HepG2 (cell line): Measurements from ENCODE around the gene SLC12A5. TPM values are rescaled to one million over a fixed set of nuclear protein-coding genes. Genes with fewer than 3 reads are reported as not detected.

Experiments used
- ATAC-seq: fragments of 200-7000 bp; cut with Tn5 transposase; 3 replicates; pipeline ENCODE4 v1.9.1; 2020; ENCODE audit warnings: mild to moderate bottlenecking, moderate library complexity
- BruUV-seq: library from RNA; stranded (reverse); fragments of 400-500 nt; replicated peaks from 2 replicates; lab custom pipeline; 2021; lab: Mats Ljungman, UMichigan
- CTCF ChIA-PET: fragments of 300-600 bp; formaldehyde crosslinking; extraction: SDS; loops from one replicate; lab custom pipeline; 2021; ENCODE audit warnings: low total read pairs, inconsistent platforms, low intra/inter-chr PET ratio; lab: Yijun Ruan, JAX
- POLR2A ChIA-PET: fragments of 350-600 bp; sonication (Branson Sonifier 250); formaldehyde crosslinking; loops from one replicate; lab custom pipeline; 2020; ENCODE audit warnings: antibody characterized with exemption, inconsistent platforms; lab: Yijun Ruan, JAX
- DNase-seq: peaks from one replicate; pipeline ENCODE4 v3.0.0-alpha.2; 2015; ENCODE audit warnings: low spot score
- FAIRE-seq: peaks from 3 replicates; lab custom pipeline; 2011; peaks lifted over from hg19 to GRCh38; lab: Jason Lieb, UNC
- H2AFZ ChIP-seq: one replicate; pipeline ENCODE4 v1.6.1; 2011; ENCODE audit warnings: low read length, inconsistent platforms
- H3K27ac ChIP-seq: fragments of 300-600 bp; 3 replicates; pipeline ENCODE4 v1.8.0; 2011; ENCODE audit warnings: mixed run types, mild to moderate bottlenecking, mixed read lengths, low read length, inconsistent platforms; ENCODE audit not compliant: insufficient read depth; ENCODE audit errors: extremely low read length
- H3K27me3 ChIP-seq, 2 experiments: fragments of 200-600 bp in 1 of 2; 2 replicates in 1 of 2; 3 replicates in 1 of 2; pipeline versions ENCODE4 v1.6.0 to v1.8.0; 2011; ENCODE audit warnings: low read length in 2 of 2, mild to moderate bottlenecking in 2 of 2, moderate library complexity in 2 of 2, inconsistent platforms in 1 of 2; ENCODE audit not compliant: insufficient read depth in 2 of 2, control insufficient read depth in 1 of 2
- H3K36me3 ChIP-seq, 2 experiments: fragments of 200-600 bp in 1 of 2; replicated peaks in 1 of 2; 2 replicates in 1 of 2; 3 replicates in 1 of 2; pipeline versions ENCODE4 v1.5.1 to v1.8.0; 2011; ENCODE audit warnings: low read length in 2 of 2, inconsistent platforms in 1 of 2; ENCODE audit not compliant: insufficient read depth in 2 of 2, control insufficient read depth in 1 of 2
- H3K4me1 ChIP-seq: 2 replicates; pipeline ENCODE4 v1.5.1; 2012; ENCODE audit warnings: low read length, inconsistent platforms; ENCODE audit not compliant: insufficient read depth
- H3K4me2 ChIP-seq: 2 replicates; pipeline ENCODE4 v1.6.0; 2011; ENCODE audit warnings: low read depth, low read length, inconsistent platforms
- H3K4me3 ChIP-seq, 3 experiments: fragments of 200-600 bp in 1 of 3; sonication (generic), shearing (Covaris generic) in 1 of 3; replicated peaks in 1 of 3; 2 replicates each; pipeline ENCODE4 v1.5.1; 2011 to 2016; ENCODE audit warnings: low read length in 3 of 3, inconsistent platforms in 2 of 3, low read depth in 2 of 3, mild to moderate bottlenecking in 2 of 3, control low read depth in 1 of 3, mixed read lengths in 1 of 3; ENCODE audit not compliant: insufficient read depth in 1 of 3
- H3K79me2 ChIP-seq: one replicate; pipeline ENCODE4 v1.6.1; 2011; ENCODE audit warnings: low read length, inconsistent platforms; ENCODE audit not compliant: insufficient read depth
- H3K9ac ChIP-seq: 2 replicates; pipeline ENCODE4 v1.6.0; 2011; ENCODE audit warnings: mild to moderate bottlenecking, low read depth, low read length, inconsistent platforms; ENCODE audit not compliant: insufficient read depth
- H3K9me3 ChIP-seq: 2 replicates; pipeline ENCODE4 v1.5.1; 2012; ENCODE audit warnings: mild to moderate bottlenecking, low read length
- H4K20me1 ChIP-seq: 2 replicates; pipeline ENCODE4 v1.6.0; 2011; ENCODE audit warnings: inconsistent platforms, mild to moderate bottlenecking, low read length, moderate library complexity; ENCODE audit not compliant: insufficient read depth
- BHLHE40 ChIP-seq: IDR thresholded peaks from 2 replicates; pipeline ENCODE4 v1.6.1; 2011; ENCODE audit warnings: low read length, improper control_type of control experiment
- FOSL2 ChIP-seq: sonication (generic); formaldehyde crosslinking; IDR thresholded peaks from 2 replicates; pipeline ENCODE4 v1.4.0; 2020; ENCODE audit warnings: missing genetic modification reagents
- HNF4A ChIP-seq: sonication (generic); formaldehyde crosslinking; IDR thresholded peaks from 2 replicates; pipeline ENCODE4 v1.4.0; 2020; ENCODE audit warnings: missing genetic modification reagents
- HOXA3 ChIP-seq: sonication (generic); formaldehyde crosslinking; IDR thresholded peaks from 2 replicates; pipeline ENCODE4 v1.5.0; 2020; ENCODE audit warnings: missing genetic modification reagents
- HOXA5 ChIP-seq: sonication (generic); formaldehyde crosslinking; IDR thresholded peaks from 2 replicates; pipeline ENCODE4 v1.4.0; 2020; ENCODE audit warnings: missing genetic modification reagents
- PLSCR1 ChIP-seq: sonication (generic); formaldehyde crosslinking; IDR thresholded peaks from 2 replicates; pipeline ENCODE4 v1.5.0; 2020; ENCODE audit warnings: missing genetic modification reagents, mild to moderate bottlenecking, borderline replicate concordance
- RFX3 ChIP-seq: IDR thresholded peaks from 2 replicates; pipeline ENCODE4 v1.6.1; 2016; ENCODE audit warnings: missing biosample characterization, missing genetic modification reagents
- SALL1 ChIP-seq: sonication (generic); formaldehyde crosslinking; IDR thresholded peaks from 2 replicates; pipeline ENCODE4 v1.8.0; 2022; ENCODE audit warnings: mild to moderate bottlenecking, missing genetic modification reagents
- ZC3H4 ChIP-seq: sonication (generic); formaldehyde crosslinking; IDR thresholded peaks from 2 replicates; pipeline ENCODE4 v1.4.0; 2020; ENCODE audit warnings: missing genetic modification reagents, borderline replicate concordance
- ZFP62 ChIP-seq: sonication (generic); formaldehyde crosslinking; IDR thresholded peaks from 2 replicates; pipeline ENCODE4 v1.4.0; 2020; ENCODE audit warnings: missing genetic modification reagents
- ZNF121 ChIP-seq: sonication (generic); formaldehyde crosslinking; IDR thresholded peaks from 2 replicates; pipeline ENCODE4 v1.5.0; 2020; ENCODE audit warnings: mild to moderate bottlenecking, missing genetic modification reagents
- ZNF33B ChIP-seq: sonication (generic); formaldehyde crosslinking; IDR thresholded peaks from 2 replicates; pipeline ENCODE4 v1.5.1; 2020; ENCODE audit warnings: mild to moderate bottlenecking, missing genetic modification reagents
- ZNF501 ChIP-seq: sonication (generic); formaldehyde crosslinking; IDR thresholded peaks from 2 replicates; pipeline ENCODE4 v1.5.1; 2020; ENCODE audit warnings: mild to moderate bottlenecking, moderate library complexity, missing genetic modification reagents
- ZNF749 ChIP-seq: sonication (generic); formaldehyde crosslinking; IDR thresholded peaks from 2 replicates; pipeline ENCODE4 v1.8.0; 2022; ENCODE audit warnings: mild to moderate bottlenecking, missing genetic modification reagents, moderate library complexity, borderline replicate concordance
- ZNF770 ChIP-seq: sonication (generic); formaldehyde crosslinking; IDR thresholded peaks from 2 replicates; pipeline ENCODE4 v1.5.0; 2020; ENCODE audit warnings: mild to moderate bottlenecking, missing genetic modification reagents
- WGBS: methylation state at CpG from one replicate; pipeline ENCODE4 v1.1.6; 2017; ENCODE audit warnings: low lambda C conversion rate; 5-methylcytosine and 5-hydroxymethylcytosine counted together
- in situ Hi-C: cut with HindIII; loops from 2 replicates; pipeline ENCODE4 v1.10.0; 2017; ENCODE audit warnings: low pct_unique_long_range_greater_than_20kb; ENCODE audit not compliant: extremely low pct_ligation_motif_present
- intact Hi-C: fragments of 100-400 bp; cut with micrococcal nuclease; formaldehyde crosslinking; loops from one replicate; pipeline ENCODE4 v1.10.0; 2022; ENCODE audit not compliant: unreplicated experiment
- polyA plus RNA-seq, 8 experiments: library from polyadenylated mRNA; depleted of rRNA in 3 of 8; stranded (reverse) in 7 of 8; unstranded in 1 of 8; fragments of >200 nt; fragmentation: Illumina TruSeq in 4 of 8; extraction: Trizol in 4 of 8; gene quantifications; 2 replicates each; pipeline versions ENCODE4 v1.2.1 to v1.2.3, GENCODE V29; 2011 to 2016; ENCODE audit warnings: low read depth in 4 of 8, missing spikeins in 1 of 8, mixed read lengths in 1 of 8; ENCODE audit not compliant: insufficient read depth in 1 of 8
- total RNA-seq, 5 experiments: library from RNA; depleted of rRNA; stranded (reverse); fragments of >200 nt; fragmentation: Illumina TruSeq; extraction: Trizol; gene quantifications; 2 replicates each; pipeline ENCODE4 v1.2.3, GENCODE V29; 2016; ENCODE audit warnings: low read depth in 1 of 5

SLC12A5 gene
- total and polyA plus RNA-seq, 2 of the 13 experiments (the other 11 are each of a cell fraction or from before 2014, with no cell fraction given), result 4.3 to 5.4 TPM

- in situ Hi-C loops (no loop called here), intact Hi-C loops (no loop called here)
- no peak for DNase-seq
- no peaks in the 10 kb centered on the region for H4K20me1 ChIP-seq
- H3K9ac ChIP-seq, result no peak overlapping the region
- no peak overlapping the region for H3K4me2 ChIP-seq
- no peak overlapping the region for H3K27ac ChIP-seq
- CTCF ChIA-PET, result no interaction called here
- no peak overlapping the region for H3K4me3 ChIP-seq
- H3K36me3 ChIP-seq, result no peaks in the 10 kb centered on the region
- no TSS peak for BruUV-seq
- H3K79me2 ChIP-seq, result no peaks in the 10 kb centered on the region
- POLR2A ChIA-PET, result no interaction called here
- peaks cover 6% of the 10 kb centered on the region; the same call in 1 of the 2 replicates for H3K4me1 ChIP-seq
- FAIRE-seq, result no peak
- TF ChIP-seq ZFP62, result no peak
- peak; percentile 34; the same call in 1 of the 2 replicates for TF ChIP-seq ZNF770 (CRISPR knock-in tag)
- TF ChIP-seq ZNF121 (CRISPR knock-in tag), result 0 out of 2 replicates have a peak, but pooled peaks have one; percentile 32
- TF ChIP-seq, all 625 proteins: peak for 2
- no peak overlapping the region for H2AFZ ChIP-seq
- ATAC-seq, result no peak
- no peaks in the 10 kb centered on the region for H3K9me3 ChIP-seq
- H3K27me3 ChIP-seq, result peaks cover 31 to 89% of the 10 kb centered on the region in 2 experiments; a peak in 4 of 5 replicates
- 30% methylated on average over 4 of the region's 4 CpGs for WGBS
Measured at GRCh38 chr20:46007671-46008070, 21.3 kb upstream of the SLC12A5 start.

GRCh38 chr20:46009816-46010215, 19.2 kb upstream of the SLC12A5 start:
- H3K27me3 ChIP-seq, result peaks cover 32 to 82% of the 10 kb centered on the region in 2 experiments; a peak in 4 of 5 replicates
- no peak overlapping the region for H3K9ac ChIP-seq
- ATAC-seq (no peak), FAIRE-seq (no peak), DNase-seq (no peak)
- ChIA-PET CTCF (no interaction called here), POLR2A (no interaction called here)
- in situ Hi-C loops, result no loop called here
- H2AFZ ChIP-seq, result no peak overlapping the region
- no peaks in the 10 kb centered on the region for H3K36me3 ChIP-seq
- H3K4me2 ChIP-seq, result no peak overlapping the region
- no peaks in the 10 kb centered on the region for H3K9me3 ChIP-seq
- intact Hi-C loops, result loop anchor here (5.0 kb wide), 1 partner anchor 38 kb away; the partner anchor contains the start of gene ZNF335
- no peaks in the 10 kb centered on the region for H3K79me2 ChIP-seq
- WGBS, result 13% methylated on average over 20 of the region's 20 CpGs
- no peak overlapping the region for H3K27ac ChIP-seq
- H3K4me3 ChIP-seq, result no peak overlapping the region
- H3K4me1 ChIP-seq, result peaks cover 22% of the 10 kb centered on the region
- no TSS peak for BruUV-seq
- H4K20me1 ChIP-seq, result peaks cover 7% of the 10 kb centered on the region; the same call in 1 of the 2 replicates
- no peak for TF ChIP-seq HOXA5 (CRISPR knock-in tag)
- TF ChIP-seq HOXA3 (CRISPR knock-in tag), result no peak
- no peak for TF ChIP-seq ZNF749 (CRISPR knock-in tag)
- TF ChIP-seq BHLHE40, result no peak
- no peak for TF ChIP-seq HNF4A
- TF ChIP-seq ZNF33B, result no peak
- TF ChIP-seq RFX3 (CRISPR knock-in tag), result no peak
- no peak for TF ChIP-seq FOSL2 (CRISPR knock-in tag)
- no peak for TF ChIP-seq ZC3H4 (CRISPR knock-in tag)
- no peak for TF ChIP-seq ZNF501
- no peak for TF ChIP-seq PLSCR1 (CRISPR knock-in tag)
- TF ChIP-seq SALL1 (CRISPR knock-in tag), result no peak
